ENCODE measurements around the gene PRKCQ.
"Not testable (repeated sequence)": the region's sequence is repeated elsewhere in the genome, so short reads cannot be mapped to it uniquely, and the experiment has no call there.

Gene PRKCQ

DNA sequence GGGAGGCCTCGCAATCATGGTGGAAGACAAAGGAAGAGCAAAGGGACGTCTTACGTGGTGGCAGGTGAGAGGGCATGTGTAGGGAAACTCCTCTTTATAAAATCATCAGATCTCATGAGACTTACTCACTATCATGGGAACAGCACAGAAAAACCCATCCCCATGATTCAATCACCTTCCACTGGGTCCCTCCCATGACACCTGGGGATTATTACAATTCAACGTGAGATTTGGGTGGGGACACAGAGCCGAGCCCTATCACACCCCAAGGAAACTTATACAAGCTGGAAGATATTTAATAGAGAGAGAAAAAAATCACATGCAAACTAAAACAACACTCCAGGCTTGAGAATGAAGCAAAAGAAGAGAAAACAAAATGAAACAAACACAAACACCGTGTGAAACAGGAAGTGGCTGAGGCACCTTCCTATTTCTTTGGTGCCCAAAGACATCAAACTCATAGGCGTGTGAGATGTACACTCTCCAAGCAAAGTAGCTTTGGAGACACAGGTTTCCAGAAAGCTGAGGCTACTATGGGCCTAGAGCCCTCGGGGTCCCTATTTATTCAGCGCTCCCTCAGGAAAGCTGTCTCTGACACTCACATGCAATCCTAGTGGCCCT, 97.2 kb downstream of the PRKCQ start:
- DNase-seq, result no peak

DNA sequence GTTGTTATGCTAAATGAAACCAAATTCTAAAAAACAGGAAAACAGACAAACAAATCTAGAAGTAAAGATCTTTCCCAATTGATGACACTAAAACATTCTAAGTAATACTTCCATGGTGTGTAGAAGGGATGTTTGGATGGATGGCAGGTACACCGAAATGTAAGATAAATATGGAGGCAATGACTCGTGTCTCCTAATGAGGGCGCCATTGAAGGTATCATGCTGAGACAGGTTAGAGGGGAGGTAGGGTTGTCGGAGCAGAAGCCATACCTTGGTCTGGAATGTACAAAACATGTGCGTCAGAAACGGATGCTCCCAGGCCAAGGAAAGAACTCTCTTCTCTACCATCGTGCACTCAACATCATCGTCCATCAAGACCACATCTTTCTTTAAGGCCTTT, 101.4 kb downstream of the PRKCQ start:
- no peak for DNase-seq

DNA sequence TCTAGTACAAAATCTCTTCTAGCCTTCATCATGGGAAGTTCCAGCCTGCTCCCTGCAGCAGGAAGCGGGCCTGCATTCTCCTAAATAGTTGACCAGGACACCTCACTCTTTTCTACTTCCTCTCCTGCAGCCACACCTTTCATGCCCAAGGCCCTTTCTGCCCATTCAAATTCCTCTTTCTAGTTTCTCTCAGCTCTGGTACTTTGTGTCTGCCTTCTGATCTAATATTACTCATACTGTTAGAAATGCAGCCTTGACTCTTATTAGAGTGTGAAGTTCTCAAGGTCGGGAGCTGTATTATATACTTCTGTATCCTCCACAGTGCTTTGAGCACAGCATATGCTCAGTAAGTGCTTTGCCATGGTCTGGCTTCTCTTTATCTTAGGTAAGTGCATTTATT, 103.1 kb downstream of the PRKCQ start:
- no peak for DNase-seq

DNA sequence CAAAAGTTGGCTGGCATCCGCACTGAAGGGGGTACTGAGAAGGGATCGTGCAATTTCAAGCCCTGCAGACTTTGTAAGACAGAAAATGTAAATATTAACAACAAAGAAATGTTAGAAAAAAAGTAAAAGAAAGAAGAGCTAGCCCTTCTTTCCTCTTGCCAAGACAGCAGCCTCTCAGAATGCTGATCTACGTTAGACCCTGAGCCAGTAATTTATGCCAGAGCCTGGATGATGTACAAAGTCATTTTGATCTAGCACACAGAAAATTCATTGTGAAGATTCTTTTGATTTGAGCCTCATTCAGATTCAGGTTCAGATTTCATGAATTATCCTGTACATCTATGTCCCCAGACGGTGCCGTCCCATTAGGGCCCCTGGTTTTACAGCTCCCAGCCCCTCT, 105.2 kb downstream of the PRKCQ start:
- no peak for DNase-seq

DNA sequence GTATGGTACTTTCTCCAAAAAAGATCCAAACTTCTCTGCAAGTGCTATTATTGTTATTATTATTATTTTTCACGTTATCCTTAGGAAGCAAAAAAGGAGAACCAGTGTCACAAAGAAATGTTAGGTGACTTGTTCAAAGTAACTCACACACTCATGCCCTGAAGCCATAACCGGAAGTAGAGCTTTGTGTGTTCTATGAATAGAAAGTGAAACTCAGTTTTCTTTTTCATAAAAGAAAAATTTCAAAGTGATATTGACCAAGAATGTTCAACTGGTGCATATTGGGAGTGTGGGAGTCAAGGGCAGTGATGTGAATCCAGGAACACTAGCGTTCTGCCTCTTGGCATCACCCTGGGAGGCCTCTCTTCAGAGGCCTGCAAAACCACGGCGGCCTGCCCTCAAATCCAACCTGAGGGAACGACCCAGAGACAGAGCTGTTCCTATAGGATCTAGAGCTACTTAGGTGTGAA, 106.1 kb downstream of the PRKCQ start:
- DNase-seq, result no peak

DNA sequence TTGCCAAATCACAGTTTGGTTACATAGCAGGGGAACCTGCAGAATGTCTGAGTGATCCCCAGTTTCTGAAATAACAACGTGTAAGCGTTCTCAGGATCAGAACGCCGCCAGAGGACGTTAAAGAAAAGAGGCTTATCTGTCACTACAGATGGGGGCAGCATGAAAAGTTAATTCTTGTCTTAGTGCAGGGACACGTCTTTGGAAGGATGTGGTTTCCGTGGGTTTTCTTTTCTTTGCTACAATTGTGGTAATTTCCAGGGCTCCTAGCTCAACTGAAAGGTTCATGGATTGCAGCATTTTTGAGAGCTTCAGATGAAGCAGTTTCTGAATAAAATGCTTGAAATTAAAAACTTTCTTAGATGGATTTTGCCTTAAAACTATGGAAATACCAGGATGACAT, 106.6 kb downstream of the PRKCQ start:
- no peak for DNase-seq

DNA sequence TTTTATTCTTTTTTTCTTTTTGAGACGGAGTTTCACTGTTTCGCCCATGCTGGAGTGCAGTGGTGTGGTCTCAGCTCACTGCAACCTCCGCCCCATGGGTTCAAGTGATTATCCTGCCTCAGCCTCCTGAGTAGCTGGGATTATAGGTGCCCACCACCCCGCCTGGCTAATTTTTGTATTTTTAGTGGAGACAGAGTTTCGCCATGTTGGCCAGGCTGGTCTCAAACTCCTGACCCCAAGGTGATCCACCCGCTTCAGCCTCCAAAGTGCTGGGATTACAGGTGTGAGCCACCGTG, 107.4 kb downstream of the PRKCQ start:
- not testable (repeated sequence) for DNase-seq

DNA sequence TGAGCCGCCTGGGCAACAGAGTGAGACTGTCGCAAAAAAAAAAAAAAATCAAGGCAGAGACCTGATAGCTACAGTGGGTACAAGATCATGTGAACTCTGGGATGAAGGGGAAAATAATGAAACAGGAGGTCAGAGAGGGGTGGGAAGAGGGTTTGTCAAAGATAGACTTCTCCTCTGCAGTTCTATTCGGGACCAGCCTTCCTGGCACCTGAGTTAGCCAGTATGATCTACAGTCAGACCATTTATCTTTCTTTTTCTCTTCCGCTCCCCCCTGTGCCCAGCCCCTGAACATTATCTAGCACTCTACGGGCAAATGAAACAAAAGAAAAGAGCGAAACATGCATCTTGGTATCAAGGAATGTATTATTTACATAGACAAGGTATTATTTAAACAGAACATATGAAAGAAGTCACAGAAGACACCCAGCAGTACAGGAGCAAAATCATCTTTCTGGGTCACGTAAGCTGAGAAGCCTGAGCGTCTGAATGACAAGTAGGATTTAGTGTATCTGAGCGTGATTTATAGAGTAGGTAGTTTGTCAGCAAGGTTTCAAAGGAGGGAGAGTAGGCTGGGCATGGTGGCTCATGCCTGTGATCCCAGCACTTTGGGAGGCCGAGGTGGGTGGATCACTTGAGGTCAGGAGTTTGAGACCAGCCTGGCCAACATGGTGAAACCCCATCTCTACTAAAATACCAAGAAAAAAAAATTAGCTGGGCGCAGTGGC, 109.0 kb downstream of the PRKCQ start:
- DNase-seq, result no peak

DNA sequence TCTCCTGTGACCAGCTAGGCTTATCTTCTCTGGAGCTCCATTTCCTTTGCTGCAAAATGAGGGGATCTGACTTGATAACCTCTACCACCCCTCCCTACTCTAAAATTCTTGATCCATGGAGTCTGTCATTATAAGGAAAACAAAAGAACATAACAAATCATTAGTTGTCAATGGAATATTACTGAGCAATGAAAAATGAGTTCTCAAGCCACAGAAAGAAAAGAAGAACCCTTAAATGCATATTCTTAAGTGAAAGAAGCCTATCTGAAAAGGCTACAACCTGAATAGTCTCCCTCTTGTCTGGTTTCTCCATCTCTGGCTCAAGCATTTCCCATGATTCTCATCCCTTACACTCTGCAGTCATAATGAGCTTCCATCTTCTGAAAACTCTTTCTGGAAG, 110.4 kb downstream of the PRKCQ start:
- DNase-seq, result no peak

DNA sequence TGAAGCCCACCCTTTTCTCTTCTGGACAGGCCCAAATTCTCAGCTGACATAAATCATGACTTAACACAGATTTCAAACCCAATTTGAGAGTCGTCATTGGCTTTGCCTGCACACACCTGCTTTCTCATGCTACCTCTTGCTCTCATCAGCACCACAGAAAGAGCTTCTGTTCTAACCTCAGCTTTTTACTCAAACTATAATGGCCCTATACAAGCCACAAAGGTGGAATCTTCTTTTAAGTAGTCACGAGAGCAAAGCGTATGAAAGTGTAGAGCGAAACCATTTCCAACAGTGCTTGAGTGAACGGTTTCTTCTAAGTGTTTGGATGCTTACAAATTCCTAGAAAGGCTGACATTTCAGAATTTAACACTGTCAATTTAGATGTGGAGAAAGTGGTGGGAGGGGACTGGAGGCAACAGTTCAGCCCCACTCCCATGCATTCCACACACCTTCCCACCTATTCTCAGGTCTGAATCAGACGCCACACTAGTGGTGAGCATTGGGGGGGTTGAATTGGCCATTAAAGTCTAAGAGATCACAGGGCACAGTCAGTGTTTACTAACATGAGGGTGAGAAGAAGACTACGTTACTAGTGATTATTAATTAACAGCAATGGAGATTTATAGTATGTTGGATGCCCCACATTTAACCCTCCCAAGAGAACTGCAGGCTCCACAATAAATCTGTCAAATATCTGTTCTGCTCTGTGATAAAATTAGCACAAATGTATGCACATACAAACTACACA, 114.0 kb downstream of the PRKCQ start:
- no peak for DNase-seq

DNA sequence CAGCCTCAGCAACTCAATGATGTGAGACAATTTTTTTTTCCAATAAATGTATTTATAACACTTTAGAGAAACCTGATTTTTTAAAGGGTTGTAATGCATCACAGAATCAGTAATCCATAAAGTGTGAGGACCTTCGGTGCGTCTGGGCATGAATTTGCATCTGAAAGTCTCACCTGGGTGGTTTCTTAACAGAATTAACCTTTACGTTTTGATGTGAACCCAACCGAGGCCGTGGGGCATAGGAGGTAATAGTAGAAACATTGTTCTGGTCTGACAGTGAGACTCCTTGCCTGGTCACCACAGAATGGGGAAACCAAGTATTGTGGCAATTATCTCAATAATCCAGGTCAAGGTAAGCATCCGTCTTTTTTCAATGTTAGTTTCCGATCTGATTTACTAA, 114.6 kb downstream of the PRKCQ start:
- DNase-seq, result no peak

DNA sequence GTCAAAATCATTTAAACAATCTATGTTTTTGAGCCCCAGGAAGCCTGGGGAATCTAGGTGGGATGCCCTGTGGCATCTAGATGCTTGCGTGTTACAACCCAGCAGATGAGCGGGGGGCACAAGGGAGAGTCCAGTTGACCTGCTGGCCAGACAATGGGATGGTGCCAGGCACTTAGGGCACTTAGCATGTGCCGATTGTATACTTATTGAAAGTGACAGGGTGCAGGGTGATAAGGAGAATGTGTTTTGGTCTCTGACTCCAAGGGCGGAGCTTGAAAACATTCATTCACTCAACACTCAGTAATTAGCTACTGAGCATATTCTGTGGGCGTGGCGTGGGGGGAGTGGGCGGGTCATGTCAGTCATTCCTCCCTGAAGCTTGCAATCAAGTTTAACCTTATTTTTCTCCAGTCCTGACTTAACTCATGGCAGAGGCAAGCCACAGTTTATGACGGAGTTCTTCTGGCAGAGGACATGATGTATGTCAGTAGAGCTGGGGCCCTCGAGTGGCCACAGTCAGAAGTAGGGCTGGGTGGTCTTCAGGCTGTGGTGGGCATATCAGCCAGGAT, 115.1 kb downstream of the PRKCQ start:
- DNase-seq, result no peak

DNA sequence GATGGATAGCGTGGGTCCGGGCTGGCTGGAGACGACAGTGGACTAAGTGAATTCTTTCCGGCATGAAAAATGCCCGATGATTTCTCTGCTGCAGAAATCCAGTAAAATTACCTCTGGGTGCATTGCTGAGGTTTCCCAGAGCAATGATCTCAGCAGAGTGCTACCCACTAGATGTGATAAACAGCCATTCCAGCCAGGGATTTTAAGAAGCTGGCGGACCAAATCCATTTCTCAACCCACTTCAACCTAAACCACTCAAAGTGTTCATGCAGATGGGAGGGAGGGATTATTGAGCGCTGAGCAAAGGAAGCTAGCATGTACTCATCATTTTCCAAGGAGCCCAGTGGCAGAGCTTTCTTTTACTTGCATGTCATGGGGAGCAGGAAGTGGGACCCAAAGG, 116.7 kb downstream of the PRKCQ start:
- DNase-seq, result no peak

DNA sequence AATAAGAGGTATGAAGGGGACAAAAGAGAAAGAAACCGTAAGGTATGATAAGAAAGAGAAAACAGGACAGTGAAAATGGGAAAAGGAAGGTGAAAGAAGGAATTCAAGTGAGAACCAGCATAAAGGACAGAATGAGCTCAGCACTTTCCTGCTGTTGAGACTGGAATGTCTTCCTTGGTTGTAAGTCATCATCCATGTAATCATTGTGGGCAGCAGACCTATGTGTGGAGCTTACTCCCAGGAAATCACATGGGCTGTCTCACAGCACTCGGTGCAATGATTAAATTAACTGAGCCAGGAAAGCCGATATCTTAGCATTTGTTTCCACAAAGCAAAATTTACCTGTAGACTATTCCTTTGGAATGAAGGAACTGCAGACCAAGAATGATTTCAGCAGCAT, 118.1 kb downstream of the PRKCQ start:
- no peak for DNase-seq

DNA sequence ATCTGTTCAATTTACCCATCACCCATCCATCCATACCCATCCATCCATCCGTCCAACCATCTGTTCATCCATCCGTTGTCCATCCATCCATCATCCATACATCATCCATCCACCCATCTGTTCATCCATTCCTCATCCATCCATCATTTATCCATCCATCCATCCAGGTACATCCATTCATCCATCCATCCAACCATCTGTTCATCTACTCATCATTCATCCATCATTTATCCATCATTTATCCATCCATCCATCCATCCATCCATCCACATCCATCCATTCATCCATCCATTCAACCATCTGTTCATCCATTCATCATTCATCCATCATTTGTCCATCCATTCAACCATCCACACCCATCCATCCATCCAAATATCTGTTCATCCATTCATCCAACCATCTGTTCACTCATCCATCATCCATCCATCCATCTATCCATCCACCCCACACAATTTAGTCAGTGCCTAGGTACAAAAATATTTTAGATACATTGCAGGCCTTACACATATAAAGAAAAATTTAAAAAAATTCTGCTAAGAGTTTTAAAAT, 119.1 kb downstream of the PRKCQ start:
- no peak for DNase-seq

DNA sequence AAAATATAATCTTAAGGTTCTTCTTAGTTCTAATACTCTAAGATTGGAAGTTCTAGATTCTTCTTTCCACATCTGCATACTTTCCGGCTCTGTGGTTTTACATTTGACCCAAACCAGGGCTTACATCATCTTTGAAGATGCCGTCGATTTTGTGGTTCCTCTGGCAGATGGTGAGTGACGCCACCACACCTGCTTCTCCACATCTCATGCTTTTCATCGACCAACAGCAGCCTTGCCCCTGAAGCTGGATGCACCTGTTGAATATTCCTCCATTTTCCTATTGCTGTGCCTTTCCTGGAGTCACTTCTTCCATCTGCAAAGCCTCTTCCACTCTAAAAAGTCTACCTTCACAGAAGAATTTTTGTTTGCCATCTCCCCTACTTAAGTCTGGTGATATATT, 121.3 kb downstream of the PRKCQ start:
- no peak for DNase-seq

DNA sequence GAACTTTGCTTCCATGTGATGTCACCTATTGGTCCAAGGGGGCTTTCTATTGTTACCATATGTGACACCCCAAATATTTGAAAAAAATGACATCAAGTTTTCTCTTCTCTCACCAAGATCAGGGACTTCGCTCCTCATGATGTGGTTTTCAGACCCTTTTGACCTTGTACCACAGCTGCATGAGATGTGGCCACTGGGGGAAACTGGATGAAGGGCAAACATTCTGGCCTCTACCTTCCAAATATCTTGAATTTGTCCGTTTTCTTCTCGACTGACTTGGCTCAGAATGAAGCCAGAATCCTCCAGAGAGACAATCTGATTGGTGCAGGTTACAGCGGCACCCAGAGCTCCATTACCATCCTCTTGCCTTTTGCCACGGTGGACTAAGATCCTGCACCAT, 122.7 kb downstream of the PRKCQ start:
- DNase-seq, result no peak

DNA sequence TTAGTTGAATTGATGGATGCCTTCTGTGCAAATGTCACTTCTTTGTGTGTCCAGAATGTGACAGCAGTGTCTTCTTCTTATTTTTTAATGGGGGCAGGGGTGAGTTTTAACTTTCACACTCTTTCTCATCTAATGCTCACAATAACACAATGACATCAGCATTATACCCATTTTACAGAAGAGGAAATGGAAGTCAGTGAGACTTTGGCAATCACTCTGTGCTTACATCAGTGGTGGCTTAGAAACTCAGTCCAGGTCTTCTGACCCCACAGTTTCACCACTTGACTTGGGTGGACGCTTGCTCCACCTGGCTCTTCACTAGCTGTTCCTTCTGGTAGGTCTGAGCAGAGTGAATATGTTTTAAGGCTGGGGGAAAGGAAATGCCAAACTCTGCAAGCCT, 124.0 kb downstream of the PRKCQ start:
- no peak for DNase-seq

DNA sequence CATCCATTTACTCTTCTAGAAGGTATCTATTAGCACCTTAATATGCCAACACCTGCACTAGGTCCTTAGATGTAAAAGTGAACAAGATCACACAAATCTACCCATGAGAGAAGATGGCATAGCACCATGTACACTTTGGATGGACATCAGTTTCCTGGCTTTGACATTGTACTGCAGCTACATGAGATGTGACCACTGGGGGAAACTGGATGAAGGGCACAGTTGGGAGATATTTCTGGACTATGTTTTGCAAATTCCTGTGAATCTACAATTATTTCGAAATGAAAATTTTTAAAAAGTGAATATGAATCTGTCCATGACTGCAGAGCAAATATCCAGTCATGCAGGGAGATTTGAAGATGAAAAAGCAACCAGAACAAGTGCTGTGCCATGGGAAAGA, 124.5 kb downstream of the PRKCQ start:
- DNase-seq, result no peak

DNA sequence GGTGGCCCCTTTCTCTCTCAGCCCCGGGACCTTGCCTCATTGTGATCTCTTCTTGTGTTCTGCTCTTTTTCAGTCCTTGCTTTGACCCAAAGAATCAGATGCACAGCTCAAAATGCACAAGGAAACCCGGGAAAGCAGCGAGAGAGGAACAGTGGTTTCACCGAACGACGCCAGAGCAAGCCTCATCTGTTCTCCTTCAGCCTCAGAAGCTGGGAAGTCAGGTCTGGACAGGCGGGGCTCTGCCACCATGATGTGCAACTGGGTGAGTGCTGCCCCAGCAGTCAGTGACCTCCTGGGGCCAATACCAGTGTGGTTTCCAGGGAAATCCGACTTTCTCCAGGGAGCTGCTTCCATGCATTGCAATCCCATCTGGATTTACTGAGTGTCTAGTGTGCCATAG, 133.4 kb downstream of the PRKCQ start:
- no peak for DNase-seq

DNA sequence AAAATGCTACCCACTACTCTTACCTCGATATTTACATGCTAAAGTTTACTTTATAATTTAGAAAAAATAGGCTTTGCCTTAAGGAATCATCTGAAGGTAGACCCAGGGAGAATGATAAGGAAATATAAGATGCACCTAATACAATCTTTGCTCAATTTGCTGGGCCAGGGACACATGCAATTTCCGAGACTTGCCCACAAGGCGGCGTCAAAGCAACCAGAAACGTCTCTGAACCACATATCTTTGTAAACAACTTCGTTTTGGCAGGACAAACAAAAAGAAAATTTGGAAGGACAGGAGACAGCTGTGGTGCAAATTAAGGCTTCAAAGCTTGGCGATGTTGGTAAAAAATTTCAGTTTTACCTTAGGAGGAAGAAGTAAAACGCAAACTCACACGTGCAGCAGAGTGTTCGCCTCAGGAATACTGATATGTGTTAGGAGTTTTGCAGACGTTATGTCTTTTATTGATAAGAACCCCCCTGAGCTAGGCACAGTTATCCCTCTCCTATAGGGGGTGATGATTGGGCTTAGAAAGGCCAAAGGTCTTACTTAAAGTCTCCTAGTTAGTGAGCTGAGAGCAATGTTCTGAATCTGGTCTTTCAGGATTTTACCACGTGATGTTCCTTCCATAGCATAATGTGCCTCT, 134.3 kb downstream of the PRKCQ start:
- no peak for DNase-seq

DNA sequence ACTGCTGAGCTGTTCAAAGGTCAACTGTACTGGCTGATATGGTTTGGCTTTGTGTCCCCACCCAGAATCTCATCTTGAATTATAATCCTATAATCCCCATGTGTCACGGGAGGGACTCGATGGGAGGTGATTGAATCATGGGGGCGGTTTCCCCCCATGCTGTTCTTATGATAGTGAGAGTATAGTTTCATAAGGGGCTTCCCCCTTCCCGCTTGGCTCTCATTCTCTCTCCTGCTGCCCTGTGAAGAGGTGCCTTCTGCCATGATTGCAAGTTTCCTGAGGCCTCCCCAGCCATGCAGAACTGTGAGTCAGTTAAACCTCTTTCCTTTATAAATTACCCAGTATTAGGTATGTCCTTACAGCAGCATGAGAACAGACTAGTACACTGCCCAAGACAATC, 140.2 kb downstream of the PRKCQ start:
- not testable (repeated sequence) for DNase-seq

DNA sequence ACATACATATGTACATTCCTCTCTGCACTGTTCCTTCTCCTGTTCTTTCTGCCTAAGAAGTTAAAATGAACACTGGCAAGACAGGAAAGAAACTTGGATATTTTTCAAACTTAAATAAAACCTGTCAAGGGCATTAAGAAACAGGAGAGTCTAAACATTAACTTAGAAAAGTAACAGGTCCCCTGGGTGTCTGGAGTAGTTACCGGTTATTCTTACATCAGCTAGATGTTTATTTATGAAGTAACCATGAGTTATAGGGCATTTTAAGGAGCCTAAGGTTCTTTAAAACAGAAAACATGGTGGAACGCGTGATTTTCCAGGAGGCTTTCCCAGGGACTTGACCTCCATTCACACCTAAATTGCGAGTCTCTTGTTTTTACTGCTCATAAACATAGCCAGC, 148.2 kb downstream of the PRKCQ start:
- no peak for DNase-seq
